Hepatocyte (in vitro differentiated cells): Measurements from ENCODE around the gene AP5Z1. TPM values are rescaled to one million over a fixed set of nuclear protein-coding genes. Genes with fewer than 3 reads are reported as not detected.

Experiments used
- DNase-seq: peaks from one replicate; pipeline ENCODE4 v3.0.0-alpha.2; 2016; ENCODE audit warnings: low spot score
- H2AFZ ChIP-seq: fragments of 200-600 bp; sonication (generic); 2 replicates; pipeline ENCODE4 v1.6.0; 2016; ENCODE audit warnings: antibody characterized with exemption, mild to moderate bottlenecking
- H3K27ac ChIP-seq: fragments of 200-600 bp; sonication (generic); 2 replicates; pipeline ENCODE4 v1.5.1; 2016; ENCODE audit warnings: mild to moderate bottlenecking
- H3K27me3 ChIP-seq: fragments of 200-600 bp; sonication (generic); 2 replicates; pipeline ENCODE4 v1.6.1; 2016
- H3K36me3 ChIP-seq: fragments of 200-600 bp; sonication (generic); replicated peaks from 2 replicates; pipeline ENCODE4 v1.5.1; 2016; ENCODE audit warnings: low read depth; ENCODE audit not compliant: insufficient read depth
- H3K4me1 ChIP-seq: fragments of 200-600 bp; sonication (generic); 2 replicates; pipeline ENCODE4 v1.5.1; 2016; ENCODE audit warnings: mild to moderate bottlenecking, moderate library complexity; ENCODE audit not compliant: insufficient read depth
- H3K4me2 ChIP-seq: fragments of 200-600 bp; sonication (generic); 2 replicates; pipeline ENCODE4 v1.6.0; 2016
- H3K4me3 ChIP-seq: fragments of 200-600 bp; sonication (generic); 2 replicates; pipeline ENCODE4 v1.5.1; 2016; ENCODE audit warnings: mild to moderate bottlenecking
- H3K79me2 ChIP-seq: fragments of 200-600 bp; sonication (generic); 2 replicates; pipeline ENCODE4 v1.6.0; 2017; ENCODE audit warnings: mild to moderate bottlenecking
- H3K9me2 ChIP-seq: fragments of 200-600 bp; sonication (generic); replicated peaks from 2 replicates; pipeline ENCODE4 v1.6.0; 2017; ENCODE audit warnings: mild to moderate bottlenecking; ENCODE audit not compliant: insufficient read depth
- H3K9me3 ChIP-seq: fragments of 200-600 bp; sonication (generic); 2 replicates; pipeline ENCODE4 v1.5.1; 2016; ENCODE audit warnings: low read depth, mild to moderate bottlenecking
- H4K20me1 ChIP-seq: fragments of 200-600 bp; sonication (generic); 2 replicates; pipeline ENCODE4 v1.6.0; 2016; ENCODE audit warnings: mild to moderate bottlenecking; ENCODE audit not compliant: insufficient read depth, poor library complexity, severe bottlenecking
- EZH2 ChIP-seq: fragments of 200-600 bp; sonication (generic); IDR thresholded peaks from 2 replicates; pipeline ENCODE4 v1.6.1; 2016; ENCODE audit warnings: antibody characterized with exemption, mild to moderate bottlenecking, borderline replicate concordance
- EZH2phosphoT487 ChIP-seq: fragments of 200-600 bp; sonication (generic); IDR thresholded peaks from one replicate; pipeline ENCODE4 v1.6.1; 2018; ENCODE audit warnings: antibody characterized with exemption, mild to moderate bottlenecking, low read depth, moderate library complexity; ENCODE audit not compliant: unreplicated experiment, severe bottlenecking
- WGBS: methylation state at CpG from one replicate; pipeline ENCODE4 v1.1.6; 2016; ENCODE audit warnings: low lambda C conversion rate; ENCODE audit errors: missing lambda C conversion rate; 5-methylcytosine and 5-hydroxymethylcytosine counted together
- polyA plus RNA-seq: library from polyadenylated mRNA; unstranded; fragments of >200 nt; fragmentation: Nextera tagmentation; extraction: Ambion mirVana; gene quantifications from 2 replicates; pipeline ENCODE4 v1.2.1, GENCODE V29; 2016
- total RNA-seq: library from RNA; depleted of rRNA; stranded (reverse); fragments of >200 nt; gene quantifications from 2 replicates; pipeline ENCODE4 v1.2.3, GENCODE V29; 2014
- TF ChIP-seq, protein P1 (sequence below): fragments of 200-600 bp; sonication (generic); IDR thresholded peaks from 2 replicates; pipeline ENCODE4 v1.5.1; 2016; ENCODE audit warnings: antibody characterized with exemption, mild to moderate bottlenecking; ENCODE audit not compliant: poor library complexity

The AP5Z1 gene
- total and polyA plus RNA-seq, 2 experiments from 2014 or later: 33.9 to 60.3 TPM

DNA sequence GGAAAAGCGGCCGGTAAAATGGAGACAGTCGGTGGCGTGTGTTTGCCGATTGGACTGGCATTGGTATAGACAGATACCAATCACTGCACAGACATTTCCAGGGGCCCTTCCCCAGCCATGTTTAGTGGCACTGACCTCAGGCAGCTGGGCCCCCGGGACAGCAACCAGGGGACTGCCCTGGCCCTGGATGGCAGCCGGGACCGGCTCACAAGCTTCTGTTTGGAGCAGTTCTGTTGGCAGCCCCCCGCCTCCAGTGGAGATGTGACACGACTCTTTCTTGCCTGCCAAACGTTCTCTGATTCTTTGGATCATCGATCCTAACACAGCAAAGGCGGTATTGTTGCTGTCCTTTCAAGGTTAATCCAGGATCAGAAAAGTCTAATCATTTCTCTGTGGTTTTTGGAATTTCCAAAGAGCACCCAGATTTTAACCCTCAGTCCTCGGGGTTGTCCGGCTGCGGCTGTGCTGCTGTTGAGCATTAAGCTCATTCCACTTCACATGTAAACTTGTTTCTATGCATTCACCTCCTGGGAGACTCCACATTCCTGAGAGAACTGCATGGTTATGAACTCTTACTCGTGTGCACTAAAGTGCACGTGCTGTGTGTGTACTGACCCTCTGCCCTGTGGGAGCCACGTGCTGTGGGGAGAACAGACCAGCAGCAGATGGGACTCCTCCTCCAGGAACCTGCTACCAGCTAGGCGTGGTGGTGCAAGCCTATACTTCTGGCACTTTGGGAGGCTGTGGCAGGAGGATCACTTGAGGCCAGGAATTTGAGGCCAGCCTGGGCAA is 47.3 kb upstream of the AP5Z1 start:
- DNase-seq: no peak
- Histone ChIP-seq H3K9me3 (no peaks in the 10 kb centered on the region), H3K79me2 (peaks cover 97% of the 10 kb centered on the region), H3K27me3 (no peaks in the 10 kb centered on the region), H3K4me3 (no peak overlapping the region), H2AFZ (no peak overlapping the region), H3K4me2 (no peak overlapping the region), H3K9me2 (no peaks in the 10 kb centered on the region), H4K20me1 (peaks cover 37% of the 10 kb centered on the region), H3K27ac (no peak overlapping the region), H3K4me1 (peaks cover 14% of the 10 kb centered on the region), H3K36me3 (no peaks in the 10 kb centered on the region)
- 90% methylated on average over 20 of the region's 20 CpGs for WGBS
- TF ChIP-seq, protein P1, sequence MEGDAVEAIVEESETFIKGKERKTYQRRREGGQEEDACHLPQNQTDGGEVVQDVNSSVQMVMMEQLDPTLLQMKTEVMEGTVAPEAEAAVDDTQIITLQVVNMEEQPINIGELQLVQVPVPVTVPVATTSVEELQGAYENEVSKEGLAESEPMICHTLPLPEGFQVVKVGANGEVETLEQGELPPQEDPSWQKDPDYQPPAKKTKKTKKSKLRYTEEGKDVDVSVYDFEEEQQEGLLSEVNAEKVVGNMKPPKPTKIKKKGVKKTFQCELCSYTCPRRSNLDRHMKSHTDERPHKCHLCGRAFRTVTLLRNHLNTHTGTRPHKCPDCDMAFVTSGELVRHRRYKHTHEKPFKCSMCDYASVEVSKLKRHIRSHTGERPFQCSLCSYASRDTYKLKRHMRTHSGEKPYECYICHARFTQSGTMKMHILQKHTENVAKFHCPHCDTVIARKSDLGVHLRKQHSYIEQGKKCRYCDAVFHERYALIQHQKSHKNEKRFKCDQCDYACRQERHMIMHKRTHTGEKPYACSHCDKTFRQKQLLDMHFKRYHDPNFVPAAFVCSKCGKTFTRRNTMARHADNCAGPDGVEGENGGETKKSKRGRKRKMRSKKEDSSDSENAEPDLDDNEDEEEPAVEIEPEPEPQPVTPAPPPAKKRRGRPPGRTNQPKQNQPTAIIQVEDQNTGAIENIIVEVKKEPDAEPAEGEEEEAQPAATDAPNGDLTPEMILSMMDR: no peak
- TF ChIP-seq EZH2: no peak
- TF ChIP-seq EZH2phosphoT487: no peak

DNA sequence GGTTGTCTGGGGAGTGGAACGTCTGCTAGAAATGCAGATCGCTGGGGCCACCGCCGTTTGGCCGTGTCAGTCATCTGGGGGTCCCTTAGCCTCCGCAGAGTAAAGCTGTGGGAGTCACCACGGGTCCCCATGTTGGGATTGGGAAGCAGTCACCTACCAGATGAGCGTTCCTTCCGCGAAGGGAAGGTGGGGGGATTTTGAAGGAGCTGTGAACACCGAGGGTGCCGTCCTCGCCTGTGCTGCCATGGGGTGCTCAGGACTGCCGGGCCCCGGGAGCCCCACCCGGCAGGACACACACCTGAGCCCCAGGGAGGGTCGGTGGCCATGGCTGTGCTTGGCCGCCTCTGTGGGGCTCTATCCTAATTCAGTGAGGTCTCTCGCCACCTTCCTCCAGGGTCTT is 46.2 kb upstream of the AP5Z1 start:
- TF ChIP-seq, protein P1: no peak
- TF ChIP-seq EZH2phosphoT487 (no peak), EZH2 (no peak)
- no peak overlapping the region for H2AFZ ChIP-seq
- no peak overlapping the region for H3K4me3 ChIP-seq
- H3K27ac ChIP-seq: no peak overlapping the region
- 96% methylated on average over 19 of the region's 19 CpGs for WGBS
- H3K9me3 ChIP-seq: no peaks in the 10 kb centered on the region
- H3K4me1 ChIP-seq: peaks cover 14% of the 10 kb centered on the region
- H3K4me2 ChIP-seq: no peak overlapping the region
- peaks cover 36% of the 10 kb centered on the region for H4K20me1 ChIP-seq
- no peak for DNase-seq
- H3K27me3 ChIP-seq: no peaks in the 10 kb centered on the region
- no peaks in the 10 kb centered on the region for H3K9me2 ChIP-seq
- H3K36me3 ChIP-seq: no peaks in the 10 kb centered on the region
- peaks cover 97% of the 10 kb centered on the region for H3K79me2 ChIP-seq

DNA sequence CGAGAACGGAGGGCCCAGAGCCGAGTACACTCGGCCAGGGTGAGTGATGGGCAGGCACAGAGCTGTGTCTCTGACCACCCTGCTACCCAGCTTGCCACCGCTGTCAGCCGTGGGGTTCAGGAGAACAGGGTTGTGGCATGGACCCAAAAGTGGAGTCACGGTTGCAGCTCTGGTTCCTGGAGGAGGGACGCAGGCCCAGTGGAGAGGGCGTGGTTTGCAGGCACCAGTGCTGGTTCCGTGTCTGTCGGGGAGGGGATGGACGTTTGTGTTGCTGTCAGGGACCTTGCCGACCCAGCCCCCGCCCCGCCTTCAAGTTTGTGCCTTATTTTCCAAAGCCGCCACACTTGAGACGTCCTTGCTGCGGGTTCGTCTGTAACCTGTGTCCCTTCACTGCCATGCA is 45.1 kb upstream of the AP5Z1 start:
- H2AFZ ChIP-seq: no peak overlapping the region
- peaks cover 33% of the 10 kb centered on the region for H4K20me1 ChIP-seq
- peaks cover 10% of the 10 kb centered on the region for H3K4me1 ChIP-seq
- 87% methylated on average over 19 of the region's 19 CpGs for WGBS
- H3K4me2 ChIP-seq: no peak overlapping the region
- no peak overlapping the region for H3K4me3 ChIP-seq
- TF ChIP-seq, protein P1: no peak
- TF ChIP-seq EZH2 (no peak), EZH2phosphoT487 (no peak)
- no peaks in the 10 kb centered on the region for H3K27me3 ChIP-seq
- H3K79me2 ChIP-seq: peaks cover 97% of the 10 kb centered on the region
- no peak overlapping the region for H3K27ac ChIP-seq
- no peaks in the 10 kb centered on the region for H3K9me2 ChIP-seq
- H3K36me3 ChIP-seq: no peaks in the 10 kb centered on the region
- no peak for DNase-seq
- no peaks in the 10 kb centered on the region for H3K9me3 ChIP-seq
